HG02610 (cell line): ENCODE results near the gene WWC2.
"Not testable (repeated sequence)": the region's sequence is repeated elsewhere in the genome, so short reads cannot be mapped to it uniquely, and the experiment has no call there.

Experiments used
- ATAC-seq: cut with Tn5 transposase; IDR thresholded peaks from one replicate; pipeline ENCODE4 v1.9.1; 2021; ENCODE audit warnings: mild to moderate bottlenecking, moderate library complexity; ENCODE audit not compliant: unreplicated experiment

Gene WWC2

GRCh38 chr4:183324619-183325018, 225.6 kb downstream of the WWC2 start:
- ATAC-seq = no peak

- not testable (repeated sequence) for ATAC-seq
Measured at GRCh38 chr4:183326387-183326786, 227.3 kb downstream of the WWC2 start.

- no peak for ATAC-seq
Measured at GRCh38 chr4:183326853-183327252, 227.8 kb downstream of the WWC2 start.

- no peak for ATAC-seq
Measured at GRCh38 chr4:183327827-183328226, 228.8 kb downstream of the WWC2 start.

GRCh38 chr4:183328832-183329231, 229.8 kb downstream of the WWC2 start:
- ATAC-seq = no peak

GRCh38 chr4:183329244-183329643, 230.2 kb downstream of the WWC2 start:
- ATAC-seq = no peak

- no peak for ATAC-seq
Measured at GRCh38 chr4:183329954-183330742, 231.1 kb downstream of the WWC2 start.

GRCh38 chr4:183330841-183331240, 231.8 kb downstream of the WWC2 start:
- ATAC-seq = no peak

GRCh38 chr4:183332447-183332846, 233.4 kb downstream of the WWC2 start:
- no peak for ATAC-seq

GRCh38 chr4:183333202-183333601, 234.1 kb downstream of the WWC2 start:
- no peak for ATAC-seq

GRCh38 chr4:183333983-183334382, 234.9 kb downstream of the WWC2 start:
- no peak for ATAC-seq

GRCh38 chr4:183335369-183335940, 236.4 kb downstream of the WWC2 start:
- no peak for ATAC-seq

- no peak for ATAC-seq
Measured at GRCh38 chr4:183337349-183337748, 238.3 kb downstream of the WWC2 start.

GRCh38 chr4:183337833-183338232, 238.8 kb downstream of the WWC2 start:
- no peak for ATAC-seq

- ATAC-seq = no peak
Measured at GRCh38 chr4:183342541-183343533, 243.8 kb downstream of the WWC2 start.

- no peak for ATAC-seq
Measured at GRCh38 chr4:183343730-183344129, 244.7 kb downstream of the WWC2 start.

- no peak for ATAC-seq
Measured at GRCh38 chr4:183344523-183345255, 245.6 kb downstream of the WWC2 start.

- no peak for ATAC-seq
Measured at GRCh38 chr4:183345261-183345660, 246.2 kb downstream of the WWC2 start.

- no peak for ATAC-seq
Measured at GRCh38 chr4:183347146-183347545, 248.1 kb downstream of the WWC2 start.

- ATAC-seq = no peak
Measured at GRCh38 chr4:183347566-183347965, 248.5 kb downstream of the WWC2 start.

- ATAC-seq = no peak
Measured at GRCh38 chr4:183348136-183348535, 249.1 kb downstream of the WWC2 start.
